ENCODE measurements around the gene ZDHHC18.

- TF ChIP-seq, protein P1, sequence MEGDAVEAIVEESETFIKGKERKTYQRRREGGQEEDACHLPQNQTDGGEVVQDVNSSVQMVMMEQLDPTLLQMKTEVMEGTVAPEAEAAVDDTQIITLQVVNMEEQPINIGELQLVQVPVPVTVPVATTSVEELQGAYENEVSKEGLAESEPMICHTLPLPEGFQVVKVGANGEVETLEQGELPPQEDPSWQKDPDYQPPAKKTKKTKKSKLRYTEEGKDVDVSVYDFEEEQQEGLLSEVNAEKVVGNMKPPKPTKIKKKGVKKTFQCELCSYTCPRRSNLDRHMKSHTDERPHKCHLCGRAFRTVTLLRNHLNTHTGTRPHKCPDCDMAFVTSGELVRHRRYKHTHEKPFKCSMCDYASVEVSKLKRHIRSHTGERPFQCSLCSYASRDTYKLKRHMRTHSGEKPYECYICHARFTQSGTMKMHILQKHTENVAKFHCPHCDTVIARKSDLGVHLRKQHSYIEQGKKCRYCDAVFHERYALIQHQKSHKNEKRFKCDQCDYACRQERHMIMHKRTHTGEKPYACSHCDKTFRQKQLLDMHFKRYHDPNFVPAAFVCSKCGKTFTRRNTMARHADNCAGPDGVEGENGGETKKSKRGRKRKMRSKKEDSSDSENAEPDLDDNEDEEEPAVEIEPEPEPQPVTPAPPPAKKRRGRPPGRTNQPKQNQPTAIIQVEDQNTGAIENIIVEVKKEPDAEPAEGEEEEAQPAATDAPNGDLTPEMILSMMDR (IDR thresholded peaks at IDR 0.05): no peak
- TF ChIP-seq EP300 (IDR thresholded peaks at IDR 0.05) (no peak), POLR2A (IDR thresholded peaks at IDR 0.05) (no peak), POLR2AphosphoS5 (IDR thresholded peaks at IDR 0.05) (no peak)
These were observed 36.9 kb upstream of the ZDHHC18 start for GRCh38 chr1:26789612-26789865.
